Mammary epithelial cell (primary cell): ENCODE results near the gene ZHX3.

Source experiments
- EZH2 ChIP-seq: IDR thresholded peaks from 2 replicates; pipeline ENCODE4 v1.6.1; 2012; ENCODE audit warnings: low read length, inconsistent platforms, borderline replicate concordance
- TF ChIP-seq, protein P1 (sequence below), 2 donors: IDR thresholded peaks in 1 of 2; conservative IDR thresholded peaks in 1 of 2; 2 replicates each; pipeline ENCODE4 v1.5.1; 2011 to 2012; ENCODE audit warnings: inconsistent platforms in 2 of 2, low read length in 2 of 2, mild to moderate bottlenecking in 2 of 2, control low read depth in 1 of 2, low read depth in 1 of 2; ENCODE audit not compliant: insufficient read depth in 1 of 2; ENCODE audit errors: extremely low read depth in 1 of 2

DNA sequence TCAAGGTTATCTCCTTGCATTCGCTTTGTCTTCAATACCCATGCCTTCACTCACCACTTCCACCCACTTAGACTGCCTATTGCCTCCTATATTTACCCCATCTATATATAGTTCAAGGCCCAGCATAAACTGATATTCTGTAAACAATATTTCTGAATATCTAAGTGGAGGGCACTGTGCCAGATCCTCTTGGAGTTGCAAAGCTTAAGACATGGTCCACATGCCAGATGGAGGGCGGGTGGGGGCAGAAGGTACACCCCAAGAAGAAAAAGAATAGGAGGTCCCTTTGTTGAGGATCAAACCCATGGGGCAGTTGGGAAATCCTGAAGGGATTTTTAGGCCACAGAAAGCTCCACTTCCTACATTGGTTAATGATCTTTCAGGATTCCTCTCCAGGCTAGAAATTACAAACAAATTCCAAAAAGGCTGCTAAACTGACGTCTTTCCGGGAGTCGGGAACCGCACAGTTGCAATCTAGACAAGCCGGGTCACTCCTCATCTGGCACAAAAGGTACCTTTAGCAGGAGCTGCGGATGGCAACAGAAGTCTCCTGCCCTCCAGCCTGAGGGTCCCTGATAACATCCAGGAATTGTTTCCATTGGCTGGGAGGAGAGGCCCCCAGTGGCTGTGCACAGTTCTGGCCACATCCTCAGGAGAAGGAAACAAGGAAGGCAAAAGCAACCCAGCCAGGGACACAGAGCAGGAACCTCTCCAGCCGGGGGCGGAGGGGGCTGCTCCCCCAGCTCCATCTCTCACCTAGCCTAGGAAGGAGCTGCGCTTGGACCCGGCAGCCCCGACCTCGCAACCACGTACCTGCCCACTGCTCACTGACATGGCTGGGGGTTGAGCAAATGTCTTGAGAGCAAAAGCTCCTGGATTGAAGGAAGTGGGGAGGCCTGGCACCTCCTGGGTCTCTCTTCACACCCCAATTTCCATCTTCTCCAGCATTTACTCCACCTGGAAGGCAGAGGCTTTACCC is 17.2 kb upstream of the ZHX3 start:
- TF ChIP-seq EZH2: no peak
- TF ChIP-seq, protein P1, sequence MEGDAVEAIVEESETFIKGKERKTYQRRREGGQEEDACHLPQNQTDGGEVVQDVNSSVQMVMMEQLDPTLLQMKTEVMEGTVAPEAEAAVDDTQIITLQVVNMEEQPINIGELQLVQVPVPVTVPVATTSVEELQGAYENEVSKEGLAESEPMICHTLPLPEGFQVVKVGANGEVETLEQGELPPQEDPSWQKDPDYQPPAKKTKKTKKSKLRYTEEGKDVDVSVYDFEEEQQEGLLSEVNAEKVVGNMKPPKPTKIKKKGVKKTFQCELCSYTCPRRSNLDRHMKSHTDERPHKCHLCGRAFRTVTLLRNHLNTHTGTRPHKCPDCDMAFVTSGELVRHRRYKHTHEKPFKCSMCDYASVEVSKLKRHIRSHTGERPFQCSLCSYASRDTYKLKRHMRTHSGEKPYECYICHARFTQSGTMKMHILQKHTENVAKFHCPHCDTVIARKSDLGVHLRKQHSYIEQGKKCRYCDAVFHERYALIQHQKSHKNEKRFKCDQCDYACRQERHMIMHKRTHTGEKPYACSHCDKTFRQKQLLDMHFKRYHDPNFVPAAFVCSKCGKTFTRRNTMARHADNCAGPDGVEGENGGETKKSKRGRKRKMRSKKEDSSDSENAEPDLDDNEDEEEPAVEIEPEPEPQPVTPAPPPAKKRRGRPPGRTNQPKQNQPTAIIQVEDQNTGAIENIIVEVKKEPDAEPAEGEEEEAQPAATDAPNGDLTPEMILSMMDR (conservative IDR thresholded peaks at IDR 0.05 in 1 of 2, IDR thresholded peaks at IDR 0.05 in 1 of 2; ENCODE audit: extremely low read depth in 1 of 2, insufficient read depth in 1 of 2, low read depth in 1 of 2, low read length in 2 of 2): no peak
